A549 (cell line): ENCODE measurements around the gene ABHD12B. TPM values are rescaled to one million over a fixed set of nuclear protein-coding genes. Genes with fewer than 3 reads are reported as not detected.

Source experiments
- ATAC-seq, 2 experiments: fragments of 200-7000 bp in 1 of 2; fragments of >200 bp in 1 of 2; cut with Nextera tagmentation in 1 of 2; cut with Tn5 transposase in 1 of 2; 3 replicates each; pipeline versions ENCODE4 v1.8.0 to v1.9.1; 2018 to 2020; ENCODE audit warnings: mild to moderate bottlenecking in 1 of 2, moderate library complexity in 1 of 2
- CTCF ChIA-PET: fragments of 300-600 bp; sonication (Branson Sonifier 250); formaldehyde crosslinking; extraction: SDS; loops from one replicate; lab custom pipeline; 2021; ENCODE audit warnings: antibody characterized with exemption, inconsistent platforms; lab: Yijun Ruan, JAX
- POLR2A ChIA-PET: fragments of 350-600 bp; formaldehyde crosslinking; extraction: SDS; loops from one replicate; lab custom pipeline; 2021; ENCODE audit warnings: antibody characterized with exemption, inconsistent platforms; lab: Yijun Ruan, JAX
- DNase-seq, 2 experiments: peaks; one replicate each; pipeline versions ENCODE4 v3.0.0 to v3.0.0-alpha.2; 2011 to 2016; ENCODE audit warnings: low read depth in 1 of 2, low spot score in 1 of 2
- FAIRE-seq: peaks from 2 replicates; lab custom pipeline; 2011; peaks lifted over from hg19 to GRCh38; lab: Jason Lieb, UNC
- H3K27ac ChIP-seq, 2 experiments: fragments of >200 bp; sonication (Bioruptor Twin); formaldehyde crosslinking; 3 replicates each; pipeline ENCODE4 v1.5.1; 2016 to 2017
- H3K4me1 ChIP-seq: fragments of >200 bp; sonication (Bioruptor Twin); formaldehyde crosslinking; 3 replicates; pipeline ENCODE4 v1.6.1; 2016
- H3K4me2 ChIP-seq: fragments of >200 bp; sonication (Bioruptor Twin); formaldehyde crosslinking; 3 replicates; pipeline ENCODE4 v1.6.1; 2016
- H3K4me3 ChIP-seq: fragments of >200 bp; sonication (Bioruptor Twin); formaldehyde crosslinking; 3 replicates; pipeline ENCODE4 v1.5.1; 2016
- H3K9me3 ChIP-seq: fragments of >200 bp; sonication (Bioruptor Twin); formaldehyde crosslinking; 3 replicates; pipeline ENCODE4 v1.6.1; 2016
- BHLHE40 ChIP-seq: IDR thresholded peaks from 2 replicates; pipeline ENCODE4 v1.6.1; 2012; ENCODE audit warnings: low read depth, low read length, inconsistent platforms
- CEBPB ChIP-seq, 2 experiments: fragments of >200 bp in 1 of 2; sonication (Bioruptor Twin) in 1 of 2; formaldehyde crosslinking in 1 of 2; IDR thresholded peaks; 2 replicates each; pipeline ENCODE4 v1.6.1; 2012 to 2016
- CHD4 ChIP-seq: fragments of 200-600 bp; sonication (generic); IDR thresholded peaks from 2 replicates; pipeline ENCODE4 v1.6.1; 2016; ENCODE audit warnings: antibody characterized with exemption, mild to moderate bottlenecking, borderline replicate concordance
- EHF ChIP-seq: fragments of 250-450 bp; sonication (Bioruptor Pico); IDR thresholded peaks from 2 replicates; pipeline ENCODE4 v1.5.0; 2020; ENCODE audit warnings: mild to moderate bottlenecking
- ELK1 ChIP-seq: fragments of 150-350 bp; IDR thresholded peaks from 2 replicates; pipeline ENCODE4 v1.6.1; 2014; ENCODE audit warnings: low read depth, mild to moderate bottlenecking, low read length
- ESRRA ChIP-seq: fragments of 150-350 bp; IDR thresholded peaks from 2 replicates; pipeline ENCODE4 v1.6.1; 2014; ENCODE audit warnings: mild to moderate bottlenecking, low read length, borderline replicate concordance
- FOXS1 ChIP-seq: fragments of 250-450 bp; sonication (Bioruptor Pico); IDR thresholded peaks from 2 replicates; pipeline ENCODE4 v1.5.0; 2020; ENCODE audit warnings: mild to moderate bottlenecking, moderate library complexity
- HES2 ChIP-seq: fragments of >200 bp; sonication (Bioruptor Twin); formaldehyde crosslinking; IDR thresholded peaks from 2 replicates; pipeline ENCODE4 v1.6.1; 2016
- HEYL ChIP-seq: fragments of 250-450 bp; sonication (Bioruptor Pico); IDR thresholded peaks from 2 replicates; pipeline ENCODE4 v1.8.0; 2021; ENCODE audit warnings: mild to moderate bottlenecking, moderate library complexity
- HOXA7 ChIP-seq: fragments of 250-450 bp; sonication (Bioruptor Pico); IDR thresholded peaks from 2 replicates; pipeline ENCODE4 v1.5.0; 2020; ENCODE audit warnings: mild to moderate bottlenecking, moderate library complexity
- HOXB13 ChIP-seq: fragments of 250-450 bp; sonication (Bioruptor Pico); IDR thresholded peaks from 2 replicates; pipeline ENCODE4 v1.5.0; 2020; ENCODE audit warnings: low read depth, mild to moderate bottlenecking, moderate library complexity
- HOXB5 ChIP-seq: fragments of 250-450 bp; sonication (Bioruptor Pico); IDR thresholded peaks from 2 replicates; pipeline ENCODE4 v1.5.0; 2020; ENCODE audit warnings: mild to moderate bottlenecking, moderate library complexity
- MAX ChIP-seq: IDR thresholded peaks from 2 replicates; pipeline ENCODE4 v1.6.1; 2012
- MYC ChIP-seq: IDR thresholded peaks from 2 replicates; pipeline ENCODE4 v1.6.1; 2012; ENCODE audit warnings: mild to moderate bottlenecking, inconsistent platforms, low read length, improper control_type of control experiment, borderline replicate concordance
- PHF8 ChIP-seq: fragments of 200-600 bp; sonication (generic); IDR thresholded peaks from 2 replicates; pipeline ENCODE4 v1.6.1; 2016; ENCODE audit warnings: low read depth, mild to moderate bottlenecking, antibody characterized with exemption, moderate library complexity, borderline replicate concordance
- POLR2AphosphoS2 ChIP-seq: conservative IDR thresholded peaks from 2 replicates; pipeline ENCODE4 v1.6.1; 2012; ENCODE audit warnings: low read length, improper control_type of control experiment, inconsistent platforms
- RCOR1 ChIP-seq: fragments of 150-350 bp; IDR thresholded peaks from 2 replicates; pipeline ENCODE4 v1.6.1; 2014; ENCODE audit warnings: antibody characterized with exemption, low read length, low read depth
- RFX5 ChIP-seq: fragments of 450-650 bp; IDR thresholded peaks from 2 replicates; pipeline ENCODE4 v1.7.1; 2014; ENCODE audit warnings: antibody characterized with exemption, mild to moderate bottlenecking, moderate library complexity
- RNF2 ChIP-seq: fragments of 200-600 bp; sonication (generic); IDR thresholded peaks from 2 replicates; pipeline ENCODE4 v1.6.1; 2016; ENCODE audit warnings: low read depth, mild to moderate bottlenecking, antibody characterized with exemption, moderate library complexity, borderline replicate concordance
- SREBF2 ChIP-seq: fragments of 450-650 bp; IDR thresholded peaks from 2 replicates; pipeline ENCODE4 v1.6.1; 2014; ENCODE audit warnings: mild to moderate bottlenecking, moderate library complexity
- ZC3H11A ChIP-seq: fragments of 450-650 bp; IDR thresholded peaks from 2 replicates; pipeline ENCODE4 v1.6.1; 2014; ENCODE audit warnings: antibody characterized with exemption, mild to moderate bottlenecking
- WGBS: methylation state at CpG from one replicate; pipeline ENCODE4 v1.1.6; 2017; ENCODE audit errors: missing lambda C conversion rate; 5-methylcytosine and 5-hydroxymethylcytosine counted together
- polyA plus RNA-seq, 4 experiments: library from polyadenylated mRNA; depleted of rRNA in 3 of 4; stranded (reverse); fragments of >200 nt; fragmentation: RNase III in 1 of 4; extraction: RNeasy Plus Mini Kit Qiagen cat#74134 plus additional on column Dnase treatment in 1 of 4; gene quantifications; 2 replicates in 3 of 4; 3 replicates in 1 of 4; pipeline ENCODE4 v1.2.3, GENCODE V29; 2011 to 2017

The ABHD12B gene
- polyA plus RNA-seq, 2 of the 4 experiments (the other 2 are of a cell fraction) = not detected

- Histone ChIP-seq H3K27ac (no peak overlapping the region), H3K9me3 (no peaks in the 10 kb centered on the region), H3K4me1 (peaks cover 20% of the 10 kb centered on the region), H3K4me2 (no peak overlapping the region), H3K4me3 (no peak overlapping the region)
- ChIA-PET POLR2A (interaction anchor here (1.9 kb wide), 1 partner anchor 20 kb away, joined by 4 read pairs; no protein-coding TSS in a partner anchor), CTCF (interaction anchor here (0.6 to 1.4 kb wide), 6 partner anchors 8 to 976 kb away, joined by 3 to 4 read pairs (median 3); no protein-coding TSS in a partner anchor)
- ATAC-seq (peak in 1 of 2 experiments; percentile 44; a peak in 1 of 6 replicates), DNase-seq (no peak), FAIRE-seq (no peak)
- WGBS = 81% methylated on average over 5 of the region's 5 CpGs
- TF ChIP-seq HOXA7 (CRISPR knock-in tag) = no peak
- no peak for TF ChIP-seq MAX
- TF ChIP-seq CEBPB (IDR thresholded peaks at IDR 0.05) = no peak
- TF ChIP-seq HOXB5 (CRISPR knock-in tag) = no peak
- no peak for TF ChIP-seq CHD4
- TF ChIP-seq HOXB13 (CRISPR knock-in tag) = no peak
- no peak for TF ChIP-seq MYC
- no peak for TF ChIP-seq ELK1
- TF ChIP-seq SREBF2 = no peak
- TF ChIP-seq POLR2AphosphoS2 = no peak
- no peak for TF ChIP-seq FOXS1 (CRISPR knock-in tag)
- no peak for TF ChIP-seq HES2
- TF ChIP-seq PHF8 = no peak
- TF ChIP-seq RNF2 = no peak
Measured at GRCh38 chr14:50935126-50936015, 63.5 kb downstream of the ABHD12B start.

- ATAC-seq (no peak; a peak in 2 of 6 replicates), FAIRE-seq (no peak), DNase-seq (no peak)
- no peak overlapping the region for H3K4me3 ChIP-seq
- no peak overlapping the region for H3K27ac ChIP-seq
- POLR2A ChIA-PET = interaction anchor here (1.9 kb wide), 1 partner anchor 19 kb away, joined by 4 read pairs; no protein-coding TSS in a partner anchor
- CTCF ChIA-PET = interaction anchor here (0.8 to 1.4 kb wide), 5 partner anchors 7 to 75 kb away, joined by 3 to 4 read pairs (median 3); no protein-coding TSS in a partner anchor
- peaks cover 20% of the 10 kb centered on the region for H3K4me1 ChIP-seq
- no peaks in the 10 kb centered on the region for H3K9me3 ChIP-seq
- H3K4me2 ChIP-seq = no peak overlapping the region
- WGBS = 86% methylated on average over 2 of the region's 2 CpGs
- TF ChIP-seq BHLHE40 (no peak), SREBF2 (no peak), RFX5 (no peak), EHF (no peak), HES2 (no peak), HEYL (CRISPR knock-in tag) (no peak), RCOR1 (no peak), ESRRA (no peak), CHD4 (no peak), ZC3H11A (no peak), HOXB5 (CRISPR knock-in tag) (no peak)
Measured at GRCh38 chr14:50936016-50936340, 64.1 kb downstream of the ABHD12B start.
